Fibroblast of the aortic adventitia (primary cell): Measurements from ENCODE around the gene TANC2. TPM values are rescaled to one million over a fixed set of nuclear protein-coding genes. Genes with fewer than 3 reads are reported as not detected.

Experiments
- DNase-seq: peaks from one replicate; pipeline ENCODE4 v3.0.0-alpha.2; 2010; ENCODE audit warnings: low read depth
- H3K4me3 ChIP-seq: 2 replicates; pipeline ENCODE4 v1.5.1; 2011; ENCODE audit warnings: low read depth, mild to moderate bottlenecking, control low read depth, low read length, moderate library complexity
- CTCF ChIP-seq: IDR thresholded peaks from 2 replicates; pipeline ENCODE4 v1.5.1; 2011; ENCODE audit warnings: mild to moderate bottlenecking, low read length, control low read depth, inconsistent platforms; ENCODE audit not compliant: insufficient read depth
- total RNA-seq: library from RNA; depleted of rRNA; stranded (reverse); fragments of >200 nt; gene quantifications from 2 replicates; pipeline ENCODE4 v1.2.3, GENCODE V29; 2012; ENCODE audit warnings: low replicate concordance

The TANC2 gene
- 30.1 and 30.8 TPM in 2 replicates for total RNA-seq

- TF ChIP-seq CTCF = no peak
- H3K4me3 ChIP-seq = peak within 1 kb of the TSS; percentile 83
- peak; percentile 66 for DNase-seq
Measured at GRCh38 chr17:62965686-62966425, at the start of gene TANC2. Gene TANC2, plus strand, starts transcription at chr17:62966235. Its CDS starts 43,325 bp downstream, at chr17:63009560.

- no peak for TF ChIP-seq CTCF
- H3K4me3 ChIP-seq = no peak overlapping the region
- DNase-seq = peak; percentile 83
Measured at GRCh38 chr17:62916684-62917571, 49.1 kb upstream of the TANC2 start.

- no peak overlapping the region for H3K4me3 ChIP-seq
- no peak for TF ChIP-seq CTCF
- DNase-seq = peak; percentile 26
Measured at GRCh38 chr17:62919388-62919787, 46.6 kb upstream of the TANC2 start.

GRCh38 chr17:62920300-62920699 lies 45.7 kb upstream of the TANC2 start:
- H3K4me3 ChIP-seq = no peak overlapping the region
- TF ChIP-seq CTCF = no peak
- DNase-seq = no peak

GRCh38 chr17:62921817-62922216 lies 44.2 kb upstream of the TANC2 start:
- no peak overlapping the region for H3K4me3 ChIP-seq
- DNase-seq = no peak
- TF ChIP-seq CTCF = no peak

- no peak for TF ChIP-seq CTCF
- no peak overlapping the region for H3K4me3 ChIP-seq
- DNase-seq = no peak
Measured at GRCh38 chr17:62923258-62924150, 42.5 kb upstream of the TANC2 start.
